ENCODE measurements around the gene THADA.

The THADA gene

DNA sequence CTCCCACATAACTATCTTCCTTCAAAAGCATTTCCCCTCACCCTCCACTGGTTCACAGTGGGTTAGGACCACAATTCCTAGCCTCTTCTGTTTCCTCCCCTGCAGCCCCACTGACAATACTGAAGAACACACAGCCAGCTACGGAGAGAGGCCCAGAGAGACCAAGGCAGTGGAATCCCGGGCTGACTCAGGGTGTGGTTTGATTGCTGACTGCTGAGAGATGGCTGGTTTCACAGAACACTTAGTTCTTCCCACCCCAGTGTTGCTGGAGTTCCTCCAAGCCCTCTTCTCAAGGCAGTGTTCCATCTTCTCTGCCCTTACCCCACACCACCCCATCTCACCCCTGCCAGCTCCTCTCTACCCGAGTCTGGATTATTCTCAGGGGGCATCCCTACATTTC is 326.1 kb downstream of the THADA start:
- DNase-seq: no peak

GRCh38 chr2:43269074-43269572 is 326.7 kb downstream of the THADA start:
- DNase-seq: no peak

DNA sequence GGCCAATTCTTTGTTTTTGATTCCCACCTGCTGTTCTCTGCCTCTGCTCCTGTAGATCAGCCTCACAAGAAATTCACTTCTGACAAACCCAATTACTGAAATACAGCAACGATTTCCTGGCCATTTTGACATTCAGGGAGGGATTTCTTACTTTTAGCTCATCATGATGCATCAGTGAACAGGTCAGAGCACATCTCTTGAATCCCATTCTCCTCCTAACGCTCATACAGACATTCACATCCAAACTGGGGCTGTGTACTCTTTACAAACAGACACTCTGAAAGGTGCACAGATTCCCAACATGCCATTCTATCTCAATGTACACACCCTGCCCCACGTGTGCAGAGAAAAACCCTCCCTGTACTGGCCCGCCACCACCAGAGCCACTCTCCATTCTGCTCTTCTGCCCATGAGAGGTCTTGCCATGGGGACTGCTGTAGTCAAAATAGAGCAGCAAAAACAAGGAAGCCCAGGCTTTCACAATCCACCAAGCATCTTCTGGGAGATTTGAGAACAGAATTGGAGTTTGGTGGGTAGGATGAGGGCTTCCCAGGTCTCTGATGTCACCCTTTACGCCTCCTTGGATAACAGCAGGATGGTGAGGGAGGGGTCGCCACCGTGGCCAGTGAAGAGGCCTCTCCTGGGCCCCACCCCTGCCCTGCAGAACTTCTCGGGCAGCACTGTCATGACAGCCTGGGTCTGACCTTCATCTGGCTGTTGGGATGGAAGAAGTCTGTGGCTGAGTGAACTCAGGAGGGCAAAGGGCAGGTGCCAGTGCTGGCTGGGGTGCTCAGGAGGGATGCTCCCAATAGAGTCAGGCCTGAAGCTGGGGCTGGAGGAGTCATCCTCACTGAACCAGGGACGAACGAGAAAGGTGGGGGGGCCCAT is 327.5 kb downstream of the THADA start:
- no peak for DNase-seq

DNA sequence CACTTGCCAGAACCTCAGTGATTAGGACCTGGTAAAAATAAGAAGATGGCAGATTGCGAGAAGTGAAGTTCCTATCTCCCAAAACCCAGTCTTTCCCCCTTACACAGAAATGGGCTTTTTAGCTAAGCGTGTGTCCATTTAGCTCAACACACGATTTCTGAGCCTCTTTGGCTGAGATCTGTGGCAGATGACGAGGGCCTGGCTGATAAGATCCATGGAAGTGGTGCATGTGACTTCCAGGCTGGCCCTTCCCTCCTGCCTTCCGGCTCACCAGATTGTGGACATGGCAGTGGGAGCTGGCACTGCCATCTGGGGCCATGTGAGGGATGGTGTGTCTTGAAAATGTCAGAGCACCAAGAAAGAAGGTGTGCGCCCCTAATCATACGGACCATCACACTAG is 328.5 kb downstream of the THADA start:
- DNase-seq: no peak

GRCh38 chr2:43266711-43267111 is 329.1 kb downstream of the THADA start:
- no peak for DNase-seq

- DNase-seq: no peak
These were observed 330.4 kb downstream of the THADA start for GRCh38 chr2:43265421-43265820.

GRCh38 chr2:43265001-43265400 is 330.8 kb downstream of the THADA start:
- no peak for DNase-seq

DNA sequence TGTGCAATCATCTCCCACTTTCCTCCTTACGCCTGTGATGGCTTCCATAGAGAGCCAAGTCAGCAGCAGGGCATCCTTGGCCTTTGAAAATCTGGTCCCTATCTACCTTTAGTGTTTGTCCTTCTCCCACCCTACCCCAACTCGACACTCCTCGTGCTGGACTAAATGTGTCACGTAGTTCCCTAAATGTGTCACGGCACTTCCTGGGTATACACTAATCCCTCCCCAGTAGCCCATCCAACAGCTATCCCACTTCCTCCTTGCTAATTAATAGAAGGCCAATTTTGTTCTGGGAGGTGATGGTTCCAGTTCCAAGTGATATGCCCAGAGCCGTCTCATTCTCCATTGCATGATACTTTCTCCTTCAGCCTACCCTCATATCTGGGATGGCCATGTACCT is 332.9 kb downstream of the THADA start:
- no peak for DNase-seq

GRCh38 chr2:43262239-43262638 is 333.6 kb downstream of the THADA start:
- no peak for DNase-seq

DNA sequence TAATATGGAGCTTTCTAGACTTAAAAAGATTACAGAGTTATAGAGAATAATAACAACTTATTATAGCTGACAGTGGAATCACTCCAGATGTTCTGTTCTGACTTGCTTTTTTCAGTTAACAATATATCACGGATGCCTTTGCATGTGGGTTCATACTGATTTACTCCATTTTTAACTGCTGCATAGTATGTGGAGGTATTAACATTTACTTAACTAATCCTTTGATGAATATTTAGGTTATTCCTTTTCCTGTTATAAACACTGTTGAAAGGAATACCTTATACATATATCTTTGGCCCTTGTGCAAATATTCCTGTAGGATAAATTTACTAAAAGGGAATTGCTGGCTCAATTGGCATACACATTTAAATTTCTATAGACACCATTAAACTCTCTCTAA is 336.3 kb downstream of the THADA start:
- no peak for DNase-seq

- DNase-seq: no peak
These were observed 337.2 kb downstream of the THADA start for GRCh38 chr2:43258547-43259156.

- DNase-seq: no peak
These were observed 340.4 kb downstream of the THADA start for GRCh38 chr2:43255296-43255910.

DNA sequence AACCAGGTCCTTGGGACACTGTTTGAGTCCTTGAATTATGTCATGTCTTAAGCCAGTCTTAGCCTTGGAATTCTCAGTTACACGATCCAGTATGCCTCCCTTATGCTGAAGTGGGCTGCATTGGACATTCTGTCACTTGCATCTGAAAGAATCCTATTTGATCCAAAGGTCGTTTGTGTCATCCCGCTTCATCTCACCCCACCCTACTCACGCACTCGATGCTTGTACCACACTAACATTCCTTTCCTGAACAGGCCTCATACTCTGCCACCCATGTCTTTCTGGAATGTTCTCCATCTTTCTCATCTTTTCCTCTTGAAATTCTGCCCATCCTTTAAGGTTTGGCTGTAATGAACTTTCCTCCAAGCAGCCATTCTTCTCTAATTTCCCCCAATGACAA is 341.5 kb downstream of the THADA start:
- DNase-seq: no peak

- no peak for DNase-seq
These were observed 344.6 kb downstream of the THADA start for GRCh38 chr2:43251171-43251731.

DNA sequence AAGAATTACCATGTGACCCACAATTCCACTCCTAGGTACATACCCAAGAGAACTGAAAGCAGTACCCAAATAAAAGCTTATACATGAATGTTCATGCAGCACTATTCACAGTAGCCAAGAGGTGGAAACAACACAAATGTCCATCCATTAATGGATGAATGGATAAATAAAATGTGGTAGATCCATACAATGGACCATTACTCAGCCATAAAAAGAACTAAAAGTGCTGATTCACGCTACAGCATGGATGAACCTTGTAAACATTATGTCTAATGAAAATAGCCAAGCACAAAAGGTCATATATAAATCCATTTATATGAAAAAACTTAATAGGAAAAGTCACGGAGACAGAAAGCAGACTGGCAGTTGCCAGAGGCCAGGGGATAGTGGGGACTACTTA is 345.8 kb downstream of the THADA start:
- no peak for DNase-seq

DNA sequence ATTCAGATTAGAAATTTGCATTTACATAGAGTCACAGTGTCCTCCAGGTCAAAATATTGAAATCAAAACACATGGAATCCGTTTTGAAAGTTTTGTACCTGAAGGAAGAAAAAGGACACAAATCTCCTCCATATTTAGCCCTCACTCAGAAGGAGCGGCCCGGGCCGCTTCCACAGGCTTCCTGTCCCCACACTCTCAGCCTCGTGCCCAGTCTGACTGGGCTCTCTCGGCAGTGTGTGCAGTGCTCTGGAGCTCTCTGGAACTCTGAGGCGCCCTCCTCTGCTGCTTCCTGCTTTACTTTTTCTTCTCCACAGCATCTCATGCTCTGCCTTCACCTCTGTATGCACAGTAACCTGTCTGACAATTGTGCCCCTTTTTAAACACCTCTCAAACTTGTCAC is 347.2 kb downstream of the THADA start:
- DNase-seq: no peak

- no peak for DNase-seq
These were observed 349.2 kb downstream of the THADA start for GRCh38 chr2:43246641-43247040.

DNA sequence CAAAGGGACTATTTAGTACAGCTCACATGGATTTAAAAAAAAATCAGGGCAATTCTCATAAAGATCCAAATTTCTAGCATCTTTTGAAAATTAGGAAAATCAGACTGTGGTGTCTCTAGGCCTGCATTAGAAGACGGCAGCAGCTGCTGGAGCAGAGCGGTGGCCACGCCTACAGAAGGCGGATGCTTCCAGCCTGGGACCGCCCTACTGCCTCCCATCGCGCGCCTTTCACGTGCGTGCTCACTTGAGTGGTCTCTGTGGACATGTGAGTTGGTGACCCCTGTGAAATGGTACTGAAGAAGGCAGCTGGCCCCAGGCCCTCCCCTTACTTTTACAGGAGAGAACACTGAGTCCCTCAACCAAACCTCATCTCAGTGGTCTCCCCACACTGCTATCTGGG is 354.3 kb downstream of the THADA start:
- DNase-seq: no peak

DNA sequence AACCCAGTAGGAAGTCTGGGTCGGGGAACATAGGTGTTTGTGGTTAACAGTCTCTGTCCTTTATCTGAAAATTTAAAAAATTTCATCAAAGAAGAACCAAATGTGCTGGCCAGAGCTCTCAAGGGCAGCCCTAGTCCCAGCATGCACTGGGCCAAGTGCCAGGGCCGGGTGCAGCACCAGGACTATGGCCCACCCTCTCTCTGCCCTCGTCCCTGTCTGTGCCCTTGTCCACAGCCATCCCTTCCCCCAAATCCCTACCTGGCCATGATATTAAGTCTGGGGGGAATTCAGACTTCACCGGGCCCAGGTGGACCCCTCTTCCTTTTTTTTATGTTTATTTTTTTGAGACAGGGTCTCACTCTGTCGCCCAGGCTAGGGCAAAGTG is 355.1 kb downstream of the THADA start:
- DNase-seq: no peak

- DNase-seq: no peak
These were observed 355.7 kb downstream of the THADA start for GRCh38 chr2:43239981-43240765.

GRCh38 chr2:43238813-43239212 is 357.0 kb downstream of the THADA start:
- no peak for DNase-seq

GRCh38 chr2:43238176-43238575 is 357.7 kb downstream of the THADA start:
- DNase-seq: no peak

Measured in NCI-H446 treated with DMSO at 0.1 percent for 48 hours (cell line).